HUES6 (cell line): Measurements from ENCODE around the gene ABTB2.
"Not testable (repeated sequence)": the region's sequence is repeated elsewhere in the genome, so short reads cannot be mapped to it uniquely, and the experiment has no call there.

Source experiments
- H3K27ac ChIP-seq: 2 replicates; pipeline ENCODE4 v1.7.0; 2013; ENCODE audit warnings: low read depth, mild to moderate bottlenecking, low read length, inconsistent platforms
- H3K27me3 ChIP-seq: 2 replicates; pipeline ENCODE4 v1.6.1; 2013; ENCODE audit warnings: low read length; ENCODE audit not compliant: control insufficient read depth, insufficient read depth
- H3K36me3 ChIP-seq: 2 replicates; pipeline ENCODE4 v1.6.1; 2013; ENCODE audit warnings: low read length; ENCODE audit not compliant: control insufficient read depth, insufficient read depth
- H3K4me1 ChIP-seq: 2 replicates; pipeline ENCODE4 v1.6.1; 2013; ENCODE audit warnings: low read length; ENCODE audit not compliant: control insufficient read depth, insufficient read depth
- H3K4me3 ChIP-seq: 2 replicates; pipeline ENCODE4 v1.5.1; 2013; ENCODE audit warnings: low read depth, low read length
- H3K9ac ChIP-seq: one replicate; pipeline ENCODE4 v1.6.1; 2013; ENCODE audit warnings: mild to moderate bottlenecking, low read length
- H3K9me3 ChIP-seq: 2 replicates; pipeline ENCODE4 v1.6.1; 2013; ENCODE audit warnings: low read depth, low read length; ENCODE audit not compliant: control insufficient read depth, insufficient read depth

The ABTB2 gene

DNA sequence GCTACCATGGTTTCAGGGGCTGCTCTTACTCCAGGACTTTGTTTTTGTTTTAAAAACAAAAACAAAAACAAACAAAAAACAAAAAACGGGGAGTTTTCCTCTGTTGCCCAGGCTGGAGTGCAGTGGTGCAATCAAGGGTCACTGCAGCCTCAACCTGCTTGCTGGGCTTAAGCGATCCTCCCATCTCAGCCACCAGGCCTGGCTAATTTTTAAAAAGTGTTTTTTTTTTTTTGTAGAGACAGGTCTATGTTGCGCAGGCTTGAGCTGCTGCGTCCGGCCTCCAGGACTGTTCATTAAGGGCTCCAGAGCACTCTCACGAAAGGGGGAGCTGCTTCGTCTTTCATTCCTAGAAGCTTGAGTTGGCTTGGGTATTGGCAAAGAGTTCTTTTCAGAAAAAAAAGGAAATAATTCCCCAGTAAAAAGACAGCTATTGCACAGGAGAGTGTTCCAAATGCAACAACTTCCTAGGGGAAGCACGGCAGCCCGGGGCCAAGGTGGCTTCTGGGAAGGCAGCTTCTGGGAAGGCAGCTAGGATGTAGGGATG lies 173.9 kb downstream of the ABTB2 start:
- Histone ChIP-seq H3K9me3 (no peaks in the 10 kb centered on the region), H3K27me3 (no peaks in the 10 kb centered on the region), H3K9ac (no peak overlapping the region), H3K27ac (no peak overlapping the region), H3K4me3 (no peak overlapping the region), H3K4me1 (peaks cover 31% of the 10 kb centered on the region), H3K36me3 (no peaks in the 10 kb centered on the region)

DNA sequence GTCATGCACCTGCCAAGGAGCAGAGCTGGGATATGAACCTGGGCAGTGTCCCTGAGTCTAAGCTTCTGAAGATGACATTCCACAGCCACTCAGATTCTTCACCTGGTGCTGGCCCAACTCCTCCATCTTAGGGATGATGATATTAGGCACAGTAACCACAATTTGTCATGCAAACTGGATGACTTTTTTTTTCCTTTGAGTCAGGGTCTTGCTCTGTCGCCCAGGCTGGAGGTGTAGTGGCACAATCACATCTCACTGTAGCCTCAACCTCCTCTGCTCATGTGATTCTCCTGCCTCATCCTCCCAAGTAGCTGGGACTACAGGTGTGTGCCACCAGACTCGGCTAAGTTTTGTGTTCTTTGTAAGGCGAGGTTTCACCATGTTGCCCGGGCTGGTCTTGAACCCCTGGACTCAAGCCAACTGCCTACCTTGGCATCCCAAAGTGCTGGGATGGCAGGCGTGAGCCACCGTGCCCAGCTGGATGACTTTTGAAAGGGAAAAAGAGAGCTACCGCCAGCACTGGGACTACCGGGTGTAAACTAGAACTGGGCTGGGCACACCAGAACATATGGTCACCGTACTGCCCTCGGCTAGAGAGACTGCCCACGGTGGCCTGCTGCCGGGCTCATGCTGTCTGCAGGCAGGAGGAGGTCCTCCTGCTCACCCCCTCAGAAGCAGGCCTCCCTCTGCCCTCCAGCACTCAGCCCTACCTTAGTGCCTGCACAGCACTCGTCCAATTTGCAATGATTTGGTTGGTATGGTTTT lies 174.7 kb downstream of the ABTB2 start:
- H3K9me3 ChIP-seq = no peaks in the 10 kb centered on the region
- peaks cover 23% of the 10 kb centered on the region for H3K4me1 ChIP-seq
- H3K4me3 ChIP-seq = no peak overlapping the region
- no peak overlapping the region for H3K9ac ChIP-seq
- H3K27me3 ChIP-seq = no peaks in the 10 kb centered on the region
- H3K27ac ChIP-seq = no peak overlapping the region
- H3K36me3 ChIP-seq = no peaks in the 10 kb centered on the region

DNA sequence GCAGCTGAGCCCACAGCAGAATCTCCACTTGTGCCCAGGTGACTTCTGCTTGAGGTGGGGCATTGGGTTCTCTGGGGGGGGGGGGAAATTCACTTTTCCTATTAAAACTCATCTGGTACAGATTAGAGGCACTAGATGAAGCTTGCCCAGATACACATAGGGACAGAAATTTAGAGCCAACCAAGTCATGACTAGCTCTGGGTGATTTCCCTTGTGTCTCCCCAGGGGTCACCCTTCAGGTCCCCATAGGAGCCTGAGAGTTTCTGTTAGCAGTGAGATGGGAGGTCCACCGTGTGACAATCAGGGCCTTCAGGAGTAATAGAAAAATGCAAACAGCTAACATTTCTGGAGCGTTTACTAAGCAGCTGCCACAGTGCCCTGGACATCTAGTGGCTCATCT lies 175.4 kb downstream of the ABTB2 start:
- Histone ChIP-seq H3K27me3 (no peaks in the 10 kb centered on the region), H3K4me3 (no peak overlapping the region), H3K9ac (no peak overlapping the region), H3K4me1 (peaks cover 18% of the 10 kb centered on the region), H3K27ac (no peak overlapping the region), H3K9me3 (no peaks in the 10 kb centered on the region), H3K36me3 (no peaks in the 10 kb centered on the region)

DNA sequence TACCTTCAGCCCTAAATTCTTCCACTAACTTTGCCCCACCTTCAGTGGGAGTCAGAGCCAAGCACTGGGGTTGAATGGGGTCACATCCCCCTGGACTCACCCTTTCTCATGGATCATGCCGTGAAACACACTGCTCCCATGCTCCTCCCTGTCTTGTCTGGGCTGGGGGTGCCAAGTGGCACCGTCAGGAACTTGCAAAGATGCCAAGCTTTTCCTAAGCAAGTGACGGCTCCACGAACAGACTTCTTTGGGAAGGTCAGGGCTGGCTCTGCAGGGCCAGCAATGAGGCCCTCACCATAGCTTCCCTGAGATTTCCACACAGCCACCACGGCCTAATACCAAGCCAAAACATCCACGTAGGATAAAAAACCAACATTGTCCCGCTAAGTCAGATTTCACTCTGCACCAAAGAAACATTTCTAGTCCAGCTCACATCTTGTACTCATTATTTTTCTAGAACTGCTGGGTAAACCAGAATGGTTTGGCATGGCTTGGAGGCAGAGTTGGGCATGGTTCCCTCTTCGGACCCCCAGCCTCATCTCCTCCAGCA lies 175.9 kb downstream of the ABTB2 start:
- Histone ChIP-seq H3K4me3 (no peak overlapping the region), H3K27me3 (no peaks in the 10 kb centered on the region), H3K27ac (no peak overlapping the region), H3K4me1 (peaks cover 14% of the 10 kb centered on the region), H3K9me3 (no peaks in the 10 kb centered on the region), H3K36me3 (no peaks in the 10 kb centered on the region), H3K9ac (no peak overlapping the region)

DNA sequence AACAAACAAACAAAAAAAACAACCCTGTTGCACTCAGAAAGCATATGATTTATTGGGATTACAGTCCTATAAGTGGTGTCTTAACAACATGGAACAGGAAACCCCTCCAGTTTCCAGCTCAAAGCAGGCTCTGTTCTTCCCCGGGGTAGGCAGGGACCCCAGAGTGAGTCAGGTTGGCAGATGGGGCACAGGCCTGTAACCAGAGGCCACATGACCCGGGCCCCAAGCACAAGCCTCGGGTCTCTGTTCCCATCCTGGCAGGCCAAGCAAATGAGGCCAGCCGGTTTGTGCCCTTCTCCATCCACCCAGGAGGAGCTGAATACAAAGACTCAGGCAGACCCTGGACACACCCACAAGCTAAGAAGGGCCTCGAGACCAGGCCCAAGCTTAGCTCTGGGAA lies 176.6 kb downstream of the ABTB2 start:
- Histone ChIP-seq H3K4me1 (peaks cover 8% of the 10 kb centered on the region), H3K4me3 (no peak overlapping the region), H3K27ac (no peak overlapping the region), H3K9me3 (no peaks in the 10 kb centered on the region), H3K27me3 (no peaks in the 10 kb centered on the region), H3K36me3 (no peaks in the 10 kb centered on the region), H3K9ac (no peak overlapping the region)

DNA sequence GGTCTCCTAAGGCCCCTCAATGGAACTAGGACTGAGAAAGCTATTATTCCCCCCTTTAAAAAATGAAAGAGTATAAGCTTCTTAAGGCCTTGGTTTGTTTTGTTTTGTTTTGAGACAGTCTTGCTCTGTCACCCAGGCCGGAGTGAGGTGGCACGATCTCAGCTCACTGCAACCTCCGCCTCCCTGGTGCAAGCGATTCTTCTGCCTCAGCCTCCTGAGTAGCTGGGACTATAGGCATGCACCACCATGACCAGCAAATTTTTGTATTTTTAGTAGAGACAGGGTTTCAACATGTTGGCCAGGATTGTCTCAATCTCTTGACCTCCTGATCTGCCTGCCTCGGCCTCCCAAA lies 177.0 kb downstream of the ABTB2 start:
- not testable (repeated sequence) for H3K27ac ChIP-seq, H3K36me3 ChIP-seq, H3K4me1 ChIP-seq, H3K27me3 ChIP-seq, H3K9ac ChIP-seq, H3K4me3 ChIP-seq, H3K9me3 ChIP-seq

DNA sequence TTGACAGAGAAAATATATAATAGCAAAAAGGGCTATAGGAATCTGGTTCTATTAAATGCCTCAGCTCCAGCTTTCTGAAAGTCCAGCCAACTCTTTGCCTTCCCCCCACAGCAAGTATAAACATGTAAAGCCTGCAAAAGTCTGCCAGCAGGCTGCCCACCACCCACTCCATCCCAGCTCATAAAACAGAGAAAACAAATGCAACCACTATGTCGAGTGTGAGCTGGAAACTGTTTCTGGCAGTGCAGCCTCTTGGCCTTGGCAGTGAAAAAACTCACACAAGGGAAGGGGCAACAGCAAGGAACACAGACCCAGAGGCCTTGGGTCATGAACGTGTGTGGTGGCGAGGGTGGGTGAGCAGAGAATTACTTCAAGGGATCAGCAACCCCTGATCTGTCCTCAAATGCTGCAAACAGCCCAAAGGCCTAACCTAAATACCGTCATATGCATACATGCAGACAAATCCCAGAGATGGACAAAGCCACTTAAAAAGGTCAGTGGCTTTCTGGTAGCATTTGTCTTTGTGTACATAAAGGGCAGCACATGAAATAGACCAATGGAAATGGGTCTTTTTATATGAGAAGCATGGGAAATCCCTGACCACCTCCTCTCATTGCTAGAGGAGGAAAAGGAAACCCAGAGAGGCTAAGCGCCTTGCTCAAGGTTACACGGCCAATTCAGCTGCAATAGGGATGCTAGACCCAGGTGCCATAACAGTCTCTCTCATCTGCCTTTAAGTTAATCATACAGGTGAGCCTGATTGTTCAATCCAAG lies 177.6 kb downstream of the ABTB2 start:
- Histone ChIP-seq H3K4me3 (no peak overlapping the region), H3K36me3 (no peaks in the 10 kb centered on the region), H3K9me3 (no peaks in the 10 kb centered on the region), H3K27ac (no peak overlapping the region), H3K9ac (no peak overlapping the region), H3K27me3 (no peaks in the 10 kb centered on the region), H3K4me1 (no peaks in the 10 kb centered on the region)

DNA sequence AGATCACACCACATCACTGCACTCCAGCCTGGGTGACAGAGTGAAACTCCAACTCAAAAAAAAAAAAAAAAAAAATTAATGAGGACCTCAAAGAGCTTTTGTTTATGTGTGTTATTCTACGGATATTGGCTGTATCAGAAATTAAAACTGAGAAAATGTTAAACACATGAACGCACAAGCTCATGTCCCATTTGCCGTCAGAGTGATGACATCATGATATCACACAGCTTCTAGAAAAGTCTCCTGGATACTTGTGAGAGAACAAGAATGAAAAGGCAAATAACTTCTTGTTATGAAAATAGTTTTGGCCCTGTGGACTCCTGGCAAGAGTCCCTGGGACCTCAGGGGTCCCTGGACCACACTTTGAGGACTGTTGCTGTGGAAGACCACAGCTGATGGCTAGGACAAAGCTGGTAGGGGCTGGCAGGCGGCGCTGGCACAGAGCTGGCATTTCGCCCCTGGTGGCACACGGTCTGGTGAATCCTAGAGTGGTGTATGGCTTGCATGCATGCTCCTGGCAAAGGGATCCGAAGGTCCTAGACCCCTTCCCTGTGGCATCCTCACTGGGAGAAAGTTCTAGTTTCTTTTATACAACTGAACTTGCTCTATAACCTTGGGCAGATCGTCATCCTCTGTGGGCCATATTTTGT lies 178.7 kb downstream of the ABTB2 start:
- no peaks in the 10 kb centered on the region for H3K36me3 ChIP-seq
- no peaks in the 10 kb centered on the region for H3K9me3 ChIP-seq
- H3K4me3 ChIP-seq = no peak overlapping the region
- no peak overlapping the region for H3K9ac ChIP-seq
- no peak overlapping the region for H3K27ac ChIP-seq
- peaks cover 5% of the 10 kb centered on the region; the same call in 1 of the 2 replicates for H3K4me1 ChIP-seq
- H3K27me3 ChIP-seq = 0 out of 2 replicates have a peak, but pooled peaks cover 2% of the 10 kb centered on the region

DNA sequence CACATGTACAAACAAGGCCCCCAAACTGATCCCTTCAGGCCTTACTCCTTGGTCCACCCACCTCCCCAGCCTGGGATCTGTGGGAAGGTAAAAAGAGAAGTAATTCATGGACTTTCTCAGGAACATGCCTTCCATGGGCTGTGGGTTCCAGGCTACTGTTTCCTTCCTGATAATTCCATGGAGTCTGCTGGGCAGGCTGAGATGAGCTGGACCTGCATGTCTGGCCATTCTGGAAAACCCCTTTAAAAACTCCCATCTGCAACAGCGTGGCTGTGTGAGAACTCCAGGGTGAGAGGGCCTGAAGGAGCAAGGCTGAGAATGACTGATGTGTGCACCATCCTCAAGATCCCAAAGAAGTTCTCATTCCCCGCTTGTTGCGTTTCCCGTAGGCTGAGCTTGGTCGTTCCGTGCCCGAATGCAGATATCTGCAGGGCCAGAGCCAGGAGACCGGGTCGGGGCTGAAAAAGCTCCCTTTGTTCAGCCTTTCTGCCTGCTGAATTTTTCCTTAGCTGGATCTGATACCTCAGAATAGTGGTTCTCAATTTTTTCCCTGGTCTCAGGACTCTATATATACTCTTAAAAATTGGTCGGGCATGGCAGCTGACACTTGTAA lies 179.5 kb downstream of the ABTB2 start:
- Histone ChIP-seq H3K4me1 (peaks cover 5% of the 10 kb centered on the region; the same call in 1 of the 2 replicates), H3K27me3 (0 out of 2 replicates have a peak, but pooled peaks cover 6% of the 10 kb centered on the region), H3K36me3 (no peaks in the 10 kb centered on the region), H3K27ac (no peak overlapping the region), H3K9me3 (no peaks in the 10 kb centered on the region), H3K4me3 (no peak overlapping the region), H3K9ac (no peak overlapping the region)

DNA sequence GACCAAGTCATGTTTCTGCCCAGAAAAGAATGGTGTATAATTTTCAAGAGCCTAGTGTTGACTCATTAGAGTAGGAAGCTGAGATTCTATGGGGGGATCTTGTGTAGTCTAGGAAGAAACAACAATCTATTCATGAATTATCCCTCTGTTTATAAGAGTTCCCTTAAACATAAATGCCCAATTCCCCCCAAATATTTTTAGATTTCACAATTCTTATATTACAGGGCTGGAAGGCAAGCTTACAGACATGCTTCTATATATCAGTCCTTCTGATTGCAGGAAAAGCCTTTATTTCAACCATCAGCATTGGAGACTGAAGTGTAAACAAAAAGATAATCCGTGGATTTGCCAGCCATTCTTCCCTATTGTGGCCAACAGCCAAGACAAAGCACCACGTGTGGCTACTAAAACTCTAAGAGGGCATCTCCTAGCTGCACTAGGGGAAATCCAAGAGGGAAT lies 181.0 kb downstream of the ABTB2 start:
- H3K36me3 ChIP-seq = no peaks in the 10 kb centered on the region
- peaks cover 5% of the 10 kb centered on the region; the same call in 1 of the 2 replicates for H3K4me1 ChIP-seq
- H3K27ac ChIP-seq = no peak overlapping the region

More for the DNA sequence above, 181.0 kb downstream of the ABTB2 start:
- H3K27me3 ChIP-seq = 0 out of 2 replicates have a peak, but pooled peaks cover 6% of the 10 kb centered on the region
- H3K9ac ChIP-seq = no peak overlapping the region
- no peak overlapping the region for H3K4me3 ChIP-seq
- H3K9me3 ChIP-seq = no peaks in the 10 kb centered on the region
